Measurements from ENCODE around the gene COL4A2. TPM values are rescaled to one million over a fixed set of nuclear protein-coding genes. Genes with fewer than 3 reads are reported as not detected.
A peak's percentile ranks its signal among the peaks of the same experiment; 100 is the strongest.

Gene COL4A2
- total RNA-seq, 2 experiments from 2014 or later, result not detected

- CTCF ChIA-PET, result no interaction called here
- no peaks in the 10 kb centered on the region for H3K9me3 Mint-ChIP-seq (ENCODE audit: low read depth)
- H3K27ac Mint-ChIP-seq, result no peak overlapping the region
Measured at GRCh38 chr13:110457361-110457760, 150.3 kb downstream of the COL4A2 start.

DNA sequence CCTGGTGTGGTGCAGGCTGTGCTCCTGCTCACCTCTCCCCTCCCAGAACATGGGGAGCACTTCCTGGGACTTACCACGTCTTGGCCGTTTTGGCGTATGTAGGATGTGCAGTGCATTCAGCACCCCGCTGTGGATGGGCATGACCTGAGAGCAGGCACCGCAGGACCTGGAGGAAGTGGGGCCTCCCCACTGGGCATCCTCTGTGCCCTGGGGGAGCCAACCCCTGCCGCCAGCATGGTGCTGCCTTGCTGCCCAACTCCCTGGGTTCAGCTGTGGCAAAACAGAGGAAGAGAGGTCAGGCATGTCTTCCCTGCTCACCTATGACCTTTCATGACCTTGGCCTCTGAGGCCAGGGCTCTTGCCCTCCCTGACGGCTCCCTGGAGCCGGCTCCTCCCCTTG, 150.9 kb downstream of the COL4A2 start:
- CTCF ChIA-PET, result no interaction called here
- no peak for ATAC-seq
- Mint-ChIP-seq H3K4me1 (peaks cover 4% of the 10 kb centered on the region), H3K36me3 (no peaks in the 10 kb centered on the region), H3K9me3 (ENCODE audit: low read depth) (no peaks in the 10 kb centered on the region), H3K27me3 (peaks cover 24% of the 10 kb centered on the region), H3K27ac (no peak overlapping the region), H3K4me3 (no peak overlapping the region)
- DNase-seq, result no peak

More at GRCh38 chr13:110457361-110457760, 150.3 kb downstream of the COL4A2 start:
- no peak for DNase-seq
- H3K36me3 Mint-ChIP-seq, result no peaks in the 10 kb centered on the region
- no peak for ATAC-seq
- peaks cover 4% of the 10 kb centered on the region for H3K4me1 Mint-ChIP-seq
- H3K27me3 Mint-ChIP-seq, result peaks cover 21% of the 10 kb centered on the region
- no peak overlapping the region for H3K4me3 Mint-ChIP-seq

GRCh38 chr13:110458594-110459365, 151.7 kb downstream of the COL4A2 start:
- ATAC-seq, result no peak
- DNase-seq, result no peak
- H3K4me3 Mint-ChIP-seq, result no peak overlapping the region
- no peaks in the 10 kb centered on the region for H3K9me3 Mint-ChIP-seq (ENCODE audit: low read depth)
- H3K4me1 Mint-ChIP-seq, result peaks cover 4% of the 10 kb centered on the region
- H3K27ac Mint-ChIP-seq, result no peak overlapping the region
- CTCF ChIA-PET, result no interaction called here
- peaks cover 26% of the 10 kb centered on the region for H3K27me3 Mint-ChIP-seq
- H3K36me3 Mint-ChIP-seq, result no peaks in the 10 kb centered on the region

GRCh38 chr13:110462091-110462490, 155.0 kb downstream of the COL4A2 start:
- no peak overlapping the region for H3K4me3 Mint-ChIP-seq
- ATAC-seq (no peak), DNase-seq (no peak)
- H3K27me3 Mint-ChIP-seq, result peaks cover 18% of the 10 kb centered on the region
- no peak overlapping the region for H3K27ac Mint-ChIP-seq
- CTCF ChIA-PET, result no interaction called here
- no peaks in the 10 kb centered on the region for H3K4me1 Mint-ChIP-seq
- H3K9me3 Mint-ChIP-seq (ENCODE audit: low read depth), result no peaks in the 10 kb centered on the region
- no peaks in the 10 kb centered on the region for H3K36me3 Mint-ChIP-seq

DNA sequence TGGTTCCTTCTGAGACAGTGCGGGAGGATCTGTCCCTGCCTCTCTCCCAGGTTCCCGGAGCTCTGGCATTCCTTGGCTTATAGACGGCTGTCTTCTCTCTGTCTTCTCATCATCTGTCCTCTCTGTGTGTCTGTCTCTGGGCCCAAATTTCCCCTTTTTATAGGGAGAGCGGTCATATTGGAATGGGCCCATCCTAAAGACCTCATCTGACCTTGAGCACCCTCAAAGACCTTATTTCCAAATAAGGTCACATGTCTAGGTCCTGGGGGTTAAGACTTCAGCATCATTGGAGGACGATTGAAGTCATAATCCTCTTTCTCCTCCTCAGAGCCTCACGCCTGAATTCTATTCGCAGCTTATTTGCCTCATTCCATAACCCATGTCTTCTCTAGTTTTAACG, 156.1 kb downstream of the COL4A2 start:
- no peaks in the 10 kb centered on the region for H3K4me1 Mint-ChIP-seq
- no peaks in the 10 kb centered on the region for H3K36me3 Mint-ChIP-seq
- CTCF ChIA-PET, result no interaction called here
- H3K27ac Mint-ChIP-seq, result no peak overlapping the region
- no peaks in the 10 kb centered on the region for H3K9me3 Mint-ChIP-seq (ENCODE audit: low read depth)
- no peak overlapping the region for H3K4me3 Mint-ChIP-seq
- H3K27me3 Mint-ChIP-seq, result peaks cover 18% of the 10 kb centered on the region
- DNase-seq, result no peak
- ATAC-seq, result no peak

GRCh38 chr13:110463871-110464510, 156.9 kb downstream of the COL4A2 start:
- no peak for DNase-seq
- H3K4me3 Mint-ChIP-seq, result no peak overlapping the region
- no peaks in the 10 kb centered on the region for H3K9me3 Mint-ChIP-seq (ENCODE audit: low read depth)
- H3K27me3 Mint-ChIP-seq, result peaks cover 15% of the 10 kb centered on the region
- no peak for ATAC-seq
- H3K36me3 Mint-ChIP-seq, result no peaks in the 10 kb centered on the region
- H3K27ac Mint-ChIP-seq, result no peak overlapping the region
- CTCF ChIA-PET, result interaction anchor here (2.7 kb wide), 1 partner anchor 8 kb away, joined by 8 read pairs; no protein-coding TSS in a partner anchor
- H3K4me1 Mint-ChIP-seq, result no peaks in the 10 kb centered on the region

- CTCF ChIA-PET, result interaction anchor here (2.7 kb wide), 1 partner anchor 9 kb away, joined by 8 read pairs; no protein-coding TSS in a partner anchor
- no peaks in the 10 kb centered on the region for H3K4me1 Mint-ChIP-seq
- peak overlapping the region; percentile 45 for H3K27ac Mint-ChIP-seq
- no peak for DNase-seq
- peaks cover 15% of the 10 kb centered on the region for H3K27me3 Mint-ChIP-seq
- no peaks in the 10 kb centered on the region for H3K36me3 Mint-ChIP-seq
- H3K9me3 Mint-ChIP-seq (ENCODE audit: low read depth), result no peaks in the 10 kb centered on the region
- H3K4me3 Mint-ChIP-seq, result no peak overlapping the region
- no peak for ATAC-seq
Measured at GRCh38 chr13:110464556-110465333, 157.7 kb downstream of the COL4A2 start.

DNA sequence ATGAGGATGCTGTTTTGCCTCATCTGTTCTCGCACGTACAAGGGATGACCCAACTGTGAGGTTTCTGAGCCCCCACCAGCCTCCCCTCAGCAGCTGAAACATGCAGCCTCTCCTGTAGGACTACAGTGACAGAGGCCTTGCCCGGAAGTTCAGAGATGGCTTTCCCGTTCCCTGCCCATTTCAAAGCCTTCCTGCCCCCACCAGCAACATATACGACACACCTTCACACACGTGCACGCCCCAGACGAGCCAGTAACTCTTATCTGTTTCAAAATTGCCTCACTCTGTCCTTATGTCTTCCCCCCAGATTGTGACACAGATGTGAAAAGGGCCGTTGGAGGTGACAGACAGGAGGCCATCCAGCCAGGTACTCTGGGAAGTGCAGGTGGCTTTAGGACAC, 158.6 kb downstream of the COL4A2 start:
- Mint-ChIP-seq H3K9me3 (ENCODE audit: low read depth) (no peaks in the 10 kb centered on the region), H3K36me3 (no peaks in the 10 kb centered on the region), H3K4me1 (no peaks in the 10 kb centered on the region), H3K27me3 (peaks cover 14% of the 10 kb centered on the region), H3K27ac (no peak overlapping the region), H3K4me3 (no peak overlapping the region)
- DNase-seq (no peak), ATAC-seq (no peak)
- CTCF ChIA-PET, result interaction anchor here (2.7 kb wide), 1 partner anchor 10 kb away, joined by 8 read pairs; no protein-coding TSS in a partner anchor

DNA sequence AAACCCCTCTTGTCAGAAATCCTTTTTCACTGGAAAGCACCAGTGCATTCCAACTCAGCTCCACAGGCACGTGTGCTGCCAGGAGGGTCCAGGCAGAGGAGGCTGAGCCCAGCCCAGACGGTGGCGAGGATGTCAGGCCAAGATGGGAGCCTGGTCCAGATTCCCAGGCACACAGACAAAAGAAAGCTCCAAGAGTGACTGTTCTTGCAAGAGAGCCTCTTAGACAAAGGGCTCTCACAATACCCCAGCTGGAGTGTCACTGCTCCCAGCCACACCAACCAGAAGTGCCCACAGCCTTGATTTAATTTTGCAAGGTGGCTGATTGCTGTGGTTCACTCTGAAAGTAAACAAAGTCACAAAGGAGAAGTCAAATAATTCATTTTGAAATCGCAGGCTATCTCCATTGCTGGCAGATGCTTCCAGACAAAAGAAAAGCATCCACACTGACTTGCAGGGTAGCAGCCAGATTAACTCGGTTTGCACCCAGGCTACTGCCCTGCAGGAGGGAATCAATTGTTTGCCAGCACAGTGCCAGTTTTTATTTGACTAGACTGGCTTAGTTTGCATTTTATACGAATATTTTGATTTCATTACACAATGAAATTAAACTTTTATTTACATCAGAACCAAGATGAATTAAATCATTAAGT, 159.3 kb downstream of the COL4A2 start:
- DNase-seq (no peak), ATAC-seq (no peak)
- Mint-ChIP-seq H3K36me3 (no peaks in the 10 kb centered on the region), H3K4me1 (peaks cover under 1% of the 10 kb centered on the region), H3K4me3 (no peak overlapping the region), H3K27me3 (peaks cover 20% of the 10 kb centered on the region), H3K27ac (no peak overlapping the region), H3K9me3 (ENCODE audit: low read depth) (no peaks in the 10 kb centered on the region)
- CTCF ChIA-PET, result interaction anchor here (2.7 kb wide), 1 partner anchor 11 kb away, joined by 8 read pairs; no protein-coding TSS in a partner anchor

DNA sequence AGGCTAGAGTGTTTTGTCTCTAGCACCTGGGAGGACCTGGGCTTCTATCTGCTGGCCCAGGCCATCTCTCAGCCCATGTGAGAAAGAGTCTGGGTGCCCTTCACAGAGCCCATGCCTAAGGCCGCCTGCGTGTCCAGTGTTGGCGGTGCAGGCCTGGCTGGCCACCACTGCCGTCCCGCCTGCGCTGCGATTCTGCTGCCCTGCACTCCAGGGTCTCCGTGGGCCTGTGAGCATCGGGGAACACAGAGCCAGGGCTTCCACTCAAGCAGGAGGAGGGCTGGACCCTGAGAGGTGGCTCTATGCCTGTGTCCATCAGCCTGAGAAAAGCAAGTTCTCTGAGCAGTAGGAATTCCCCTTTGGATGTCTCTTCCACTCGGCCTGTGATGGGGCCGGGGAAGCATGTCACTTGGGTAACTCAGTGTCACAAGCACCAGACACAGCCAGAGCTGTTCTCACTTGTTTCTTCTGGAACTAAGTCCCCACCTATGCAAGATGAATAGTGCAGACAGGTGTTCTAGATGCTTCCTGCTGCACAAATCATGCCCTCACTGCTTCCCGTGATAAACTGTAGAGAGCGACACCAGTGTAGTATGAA, 160.5 kb downstream of the COL4A2 start:
- no peak overlapping the region for H3K4me3 Mint-ChIP-seq
- H3K9me3 Mint-ChIP-seq (ENCODE audit: low read depth), result no peaks in the 10 kb centered on the region
- H3K4me1 Mint-ChIP-seq, result peaks cover 5% of the 10 kb centered on the region
- H3K27me3 Mint-ChIP-seq, result peaks cover 20% of the 10 kb centered on the region
- ATAC-seq (no peak), DNase-seq (no peak)
- CTCF ChIA-PET, result no interaction called here
- H3K36me3 Mint-ChIP-seq, result no peaks in the 10 kb centered on the region
- H3K27ac Mint-ChIP-seq, result no peak overlapping the region

GRCh38 chr13:110468986-110469495, 162.0 kb downstream of the COL4A2 start:
- H3K27me3 Mint-ChIP-seq, result peaks cover 9% of the 10 kb centered on the region
- H3K36me3 Mint-ChIP-seq, result no peaks in the 10 kb centered on the region
- peaks cover 5% of the 10 kb centered on the region for H3K4me1 Mint-ChIP-seq
- DNase-seq, result no peak
- H3K27ac Mint-ChIP-seq, result no peak overlapping the region
- CTCF ChIA-PET, result interaction anchor here (0.9 kb wide), 1 partner anchor 13 kb away, joined by 4 read pairs; no protein-coding TSS in a partner anchor
- H3K9me3 Mint-ChIP-seq (ENCODE audit: low read depth), result no peaks in the 10 kb centered on the region
- no peak overlapping the region for H3K4me3 Mint-ChIP-seq
- no peak for ATAC-seq

- no peak overlapping the region for H3K4me3 Mint-ChIP-seq
- no peak for ATAC-seq
- no peak for DNase-seq
- no peak overlapping the region for H3K27ac Mint-ChIP-seq
- H3K9me3 Mint-ChIP-seq (ENCODE audit: low read depth), result no peaks in the 10 kb centered on the region
- CTCF ChIA-PET, result interaction anchor here (0.9 kb wide), 1 partner anchor 14 kb away, joined by 4 read pairs; no protein-coding TSS in a partner anchor
- peaks cover 9% of the 10 kb centered on the region for H3K27me3 Mint-ChIP-seq
- peaks cover 5% of the 10 kb centered on the region for H3K4me1 Mint-ChIP-seq
- no peaks in the 10 kb centered on the region for H3K36me3 Mint-ChIP-seq
Measured at GRCh38 chr13:110469597-110469996, 162.5 kb downstream of the COL4A2 start.

All from activated CD8-positive, alpha-beta memory T cell treated with anti-CD3 and anti-CD28 coated beads, Interleukin-2, amount 10 ng/mL, durations not matched to agents 7 days and 5 days (primary cell).